Urinary bladder (tissue), 4 donors: ENCODE measurements around the gene IFI30. TPM values are rescaled to one million over a fixed set of nuclear protein-coding genes. Genes with fewer than 3 reads are reported as not detected.
"Not testable (repeated sequence)": the region's sequence is repeated elsewhere in the genome, so short reads cannot be mapped to it uniquely, and the experiment has no call there.

Source experiments
- DNase-seq: peaks from one replicate; pipeline ENCODE4 v3.0.0-alpha.2; 2015; ENCODE audit errors: extremely low spot score
- H3K27ac ChIP-seq: one replicate; pipeline ENCODE4 v1.5.1; 2013; ENCODE audit warnings: low read depth, mild to moderate bottlenecking, moderate library complexity
- H3K36me3 ChIP-seq: one replicate; pipeline ENCODE4 v1.6.1; 2013; ENCODE audit warnings: mild to moderate bottlenecking, moderate library complexity; ENCODE audit not compliant: insufficient read depth
- H3K4me1 ChIP-seq: one replicate; pipeline ENCODE4 v1.6.1; 2013; ENCODE audit warnings: mild to moderate bottlenecking, moderate library complexity; ENCODE audit not compliant: insufficient read depth
- H3K4me3 ChIP-seq: one replicate; pipeline ENCODE4 v1.5.1; 2013; ENCODE audit warnings: low read depth, low read length
- WGBS: extraction: QIAGEN DNeasy Blood & Tissue Kit; methylation state at CpG from one replicate; pipeline ENCODE4 v1.1.7; 2013; 5-methylcytosine and 5-hydroxymethylcytosine counted together
- polyA plus RNA-seq: library from polyadenylated mRNA; stranded (reverse); fragments of 200-250 nt; gene quantifications from one replicate; pipeline ENCODE4 v1.2.3, GENCODE V29; 2013
- total RNA-seq: library from RNA; depleted of rRNA; stranded (reverse); fragments of >200 nt; gene quantifications from one replicate; pipeline ENCODE4 v1.2.3, GENCODE V29; 2014
- donor health status: healthy with polysubstance abuse.
- donor health status: healthy.

IFI30 gene
- total and polyA plus RNA-seq, 2 donors, result 6.6 to 90.6 TPM

DNA sequence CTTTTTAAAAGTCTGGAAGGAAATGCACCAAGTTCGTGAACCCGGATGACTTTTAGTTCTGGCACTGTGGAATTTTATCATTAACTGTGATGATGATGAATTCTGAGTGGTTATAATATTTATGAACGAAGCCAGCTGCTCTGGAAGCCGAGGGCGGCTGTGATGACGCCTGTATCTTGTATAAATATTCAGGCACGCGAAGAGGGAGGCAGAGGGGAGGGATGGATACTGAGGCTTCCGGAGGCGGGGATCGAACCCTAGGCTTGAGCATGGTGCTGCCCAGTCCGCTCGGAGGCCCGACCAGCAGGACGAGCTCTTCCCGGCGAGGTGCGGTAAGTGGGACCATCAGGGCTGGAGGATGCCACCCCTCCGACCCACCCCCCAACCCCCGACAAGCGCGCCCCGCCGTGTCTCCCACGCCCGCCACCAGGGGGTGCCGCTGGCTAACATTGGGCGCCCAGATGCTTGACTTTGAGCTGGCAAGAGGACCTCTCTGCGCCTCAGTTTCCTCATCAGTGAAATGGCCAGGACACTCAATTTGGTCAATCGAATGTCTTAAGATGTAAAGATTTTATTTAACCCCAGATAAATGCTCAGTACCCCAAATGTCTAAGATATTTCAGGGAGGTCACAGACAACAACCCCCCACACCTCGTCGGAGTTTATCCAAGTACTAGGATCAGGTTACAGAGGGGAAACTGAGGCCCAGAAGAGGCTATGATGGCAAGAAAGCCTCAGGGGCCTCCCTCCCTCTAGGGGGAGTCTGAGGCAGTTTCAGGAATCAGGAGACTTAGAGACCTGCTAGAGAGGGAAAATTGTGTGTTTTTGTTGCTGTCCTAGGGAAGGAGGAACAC lies 34.7 kb downstream of the IFI30 start:
- DNase-seq, result no peak
- no peak overlapping the region for H3K4me3 ChIP-seq
- no peaks in the 10 kb centered on the region for H3K4me1 ChIP-seq
- no peak overlapping the region for H3K27ac ChIP-seq
- WGBS, result 11% methylated on average over 32 of the region's 32 CpGs
- no peaks in the 10 kb centered on the region for H3K36me3 ChIP-seq

GRCh38 chr19:18209912-18210311 lies 36.3 kb downstream of the IFI30 start:
- DNase-seq, H3K27ac ChIP-seq: not testable (repeated sequence)

DNA sequence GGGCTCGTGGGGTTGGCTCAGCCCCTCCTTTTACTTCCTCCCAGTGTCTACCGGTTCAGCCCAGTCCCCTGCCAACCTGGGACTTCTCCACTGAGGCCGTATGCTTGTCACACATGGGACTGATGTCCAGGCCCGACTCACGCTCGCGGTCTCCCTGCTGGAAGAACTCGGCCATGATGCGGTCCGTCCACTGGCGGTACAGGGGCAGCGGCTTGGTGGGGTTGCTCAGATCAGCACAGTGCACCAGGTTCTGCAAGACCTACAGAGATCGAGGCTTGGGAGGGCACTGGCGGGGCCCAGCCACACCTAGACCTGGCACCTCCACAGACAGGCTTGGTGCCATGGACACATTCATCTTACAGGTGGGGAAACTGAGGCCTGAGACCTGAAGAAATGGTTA lies 38.1 kb downstream of the IFI30 start:
- DNase-seq, result no peak
- Histone ChIP-seq H3K4me1 (no peaks in the 10 kb centered on the region), H3K4me3 (no peak overlapping the region), H3K27ac (no peak overlapping the region), H3K36me3 (no peaks in the 10 kb centered on the region)
- 85% methylated on average over 14 of the region's 14 CpGs for WGBS

More at GRCh38 chr19:18209912-18210311, 36.3 kb downstream of the IFI30 start:
- not testable (repeated sequence) for H3K4me3 ChIP-seq, H3K4me1 ChIP-seq, H3K36me3 ChIP-seq
- WGBS, result 85% methylated on average over 5 of the region's 5 CpGs

DNA sequence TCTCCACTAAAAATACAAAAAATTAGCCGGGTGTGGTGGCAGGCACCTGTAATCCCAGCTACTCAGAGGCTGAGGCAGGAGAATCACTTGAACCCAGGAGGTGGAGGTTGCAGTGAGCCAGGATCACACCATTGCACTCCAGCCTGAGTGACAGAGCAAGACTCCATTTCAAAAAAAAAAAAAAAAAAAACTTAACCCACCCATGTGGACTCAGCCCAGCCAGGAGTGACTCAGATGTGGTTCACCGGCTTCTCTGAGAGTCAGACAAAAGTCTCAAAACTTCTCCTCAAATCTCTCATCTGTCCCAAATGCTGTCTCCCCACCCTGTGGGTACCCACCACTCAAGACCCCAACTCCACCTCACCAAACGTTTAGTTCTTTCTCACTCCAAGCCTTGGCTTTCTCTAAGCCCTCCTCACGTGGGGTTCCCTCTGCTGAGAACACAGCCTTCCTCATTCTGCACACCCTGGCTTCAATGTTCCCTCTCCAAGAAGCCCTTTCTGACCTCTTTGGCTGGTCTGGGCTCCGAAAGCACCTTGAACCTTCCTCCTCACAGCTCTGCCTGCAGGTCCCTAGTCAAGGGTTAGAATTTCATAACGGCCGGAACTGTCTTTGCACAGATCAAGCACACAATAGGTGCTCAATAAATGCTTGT lies 41.3 kb downstream of the IFI30 start:
- Histone ChIP-seq H3K4me1 (no peaks in the 10 kb centered on the region), H3K4me3 (no peak overlapping the region), H3K36me3 (no peaks in the 10 kb centered on the region), H3K27ac (no peak overlapping the region)
- 66% methylated on average over 7 of the region's 7 CpGs for WGBS
- DNase-seq, result no peak

DNA sequence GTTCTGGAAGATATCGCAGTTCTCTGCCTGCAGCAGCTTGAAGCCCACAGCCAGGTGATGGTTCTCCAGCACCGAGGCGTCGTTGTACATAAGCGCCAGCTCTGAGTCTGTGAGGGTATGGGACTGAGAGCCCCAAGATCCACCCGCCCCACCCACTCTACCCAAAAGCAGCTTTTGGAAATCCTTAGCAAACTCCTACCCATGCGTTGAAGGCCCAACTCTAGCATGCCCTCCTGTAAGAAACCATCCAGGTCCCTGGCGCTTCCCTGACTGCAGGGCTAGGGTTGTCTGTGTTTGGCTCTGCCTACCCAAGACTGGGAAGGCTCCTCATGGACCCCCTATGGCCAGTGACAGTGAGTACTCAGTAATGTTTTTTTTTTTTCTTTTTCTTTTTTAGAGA lies 43.2 kb downstream of the IFI30 start:
- Histone ChIP-seq H3K4me3 (no peak overlapping the region), H3K36me3 (no peaks in the 10 kb centered on the region), H3K27ac (no peak overlapping the region), H3K4me1 (no peaks in the 10 kb centered on the region)
- DNase-seq, result no peak
- 94% methylated on average over 8 of the region's 8 CpGs for WGBS

- Histone ChIP-seq H3K4me1 (no peaks in the 10 kb centered on the region), H3K27ac (no peak overlapping the region), H3K4me3 (no peak overlapping the region), H3K36me3 (no peaks in the 10 kb centered on the region)
- DNase-seq, result no peak
- WGBS, result 87% methylated on average over 17 of the region's 17 CpGs
Observed at GRCh38 chr19:18218159-18218558, 44.5 kb downstream of the IFI30 start.

- no peak overlapping the region for H3K4me3 ChIP-seq
- no peak overlapping the region for H3K27ac ChIP-seq
- no peaks in the 10 kb centered on the region for H3K4me1 ChIP-seq
- H3K36me3 ChIP-seq, result no peaks in the 10 kb centered on the region
- no peak for DNase-seq
- WGBS, result 84% methylated on average over 3 of the region's 3 CpGs
Observed at GRCh38 chr19:18218600-18218999, 45.0 kb downstream of the IFI30 start.

DNA sequence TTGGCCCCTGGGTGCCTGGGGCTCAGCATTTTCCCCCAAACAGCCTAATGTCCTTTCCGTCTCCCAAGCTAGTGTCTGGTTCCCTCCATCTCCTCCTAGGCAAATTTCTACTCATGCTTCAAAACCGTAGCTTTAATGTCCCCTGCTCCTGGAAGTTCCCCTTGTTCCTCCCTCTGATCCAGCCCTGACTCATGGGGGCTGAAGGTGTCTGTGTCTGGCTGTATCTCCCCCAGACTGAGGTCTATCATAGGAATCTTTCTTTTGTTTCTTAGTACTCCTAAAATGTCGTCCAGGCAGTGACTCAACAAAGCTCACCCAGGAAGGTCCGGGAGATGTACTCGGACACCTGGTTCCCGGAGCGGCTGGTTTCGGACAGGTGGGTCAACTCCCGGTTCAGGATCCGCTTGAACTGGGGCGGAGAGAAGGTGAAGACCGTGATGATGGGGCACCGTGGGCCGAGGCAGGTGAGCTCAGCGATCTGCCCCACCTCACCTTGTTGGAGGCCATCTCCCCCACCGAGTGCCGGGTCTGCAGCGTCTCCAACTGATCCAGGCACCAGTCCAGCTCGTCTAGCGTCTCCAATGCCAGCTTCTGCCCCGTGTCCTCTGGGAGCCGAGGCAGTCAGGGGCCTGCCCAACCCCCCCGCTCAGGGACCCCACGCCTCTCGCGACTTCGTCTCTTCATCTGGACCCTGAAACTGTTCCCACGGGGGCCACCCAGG lies 46.5 kb downstream of the IFI30 start:
- no peak overlapping the region for H3K27ac ChIP-seq
- WGBS, result 61% methylated on average over 28 of the region's 28 CpGs

GRCh38 chr19:18220632-18221275 lies 47.1 kb downstream of the IFI30 start:
- no peaks in the 10 kb centered on the region for H3K36me3 ChIP-seq
- no peaks in the 10 kb centered on the region for H3K4me1 ChIP-seq
- WGBS, result 7% methylated on average over 33 of the region's 33 CpGs
- no peak overlapping the region for H3K4me3 ChIP-seq
- no peak for DNase-seq
- H3K27ac ChIP-seq, result no peak overlapping the region

More for the DNA sequence above, 46.5 kb downstream of the IFI30 start:
- no peaks in the 10 kb centered on the region for H3K36me3 ChIP-seq
- no peak overlapping the region for H3K4me3 ChIP-seq
- DNase-seq, result no peak
- H3K4me1 ChIP-seq, result no peaks in the 10 kb centered on the region

GRCh38 chr19:18221815-18222725 lies 48.5 kb downstream of the IFI30 start:
- H3K27ac ChIP-seq, result no peak overlapping the region
- 85% methylated on average over 25 of the region's 25 CpGs for WGBS
- no peaks in the 10 kb centered on the region for H3K36me3 ChIP-seq
- H3K4me1 ChIP-seq, result no peaks in the 10 kb centered on the region
- no peak overlapping the region for H3K4me3 ChIP-seq
- DNase-seq, result no peak

DNA sequence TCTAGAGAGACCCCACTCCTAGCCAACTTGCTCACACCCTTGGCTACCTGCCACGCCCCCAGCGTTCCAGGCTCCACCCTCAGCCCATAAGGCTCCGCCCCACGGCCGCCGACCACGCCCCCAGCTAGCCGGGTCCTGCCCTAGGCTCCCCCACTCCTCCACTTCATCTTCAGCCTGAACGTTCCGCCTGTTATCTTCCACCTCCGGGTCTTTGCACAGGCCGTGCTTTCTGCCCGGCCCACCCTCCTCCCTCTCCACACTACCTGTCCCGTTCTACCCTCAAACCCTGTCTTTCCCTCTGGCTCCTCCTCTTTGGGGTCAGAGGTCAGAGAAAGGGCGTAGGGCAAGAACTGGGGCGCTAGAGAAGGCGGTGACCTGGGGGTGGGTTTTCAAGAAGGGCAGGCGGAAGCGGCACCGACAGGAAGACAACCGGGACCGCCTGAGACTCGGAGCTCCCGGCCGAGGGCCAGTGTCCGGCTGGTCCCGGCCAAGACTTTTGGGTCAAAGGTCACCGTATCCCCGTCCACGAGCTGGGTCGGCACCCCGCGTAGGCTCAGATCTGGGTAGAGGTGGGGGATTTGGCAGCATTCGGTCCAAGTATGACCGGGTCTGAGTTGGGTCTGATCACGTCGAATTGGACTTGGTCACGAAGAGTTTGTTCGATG lies 50.4 kb downstream of the IFI30 start:
- Histone ChIP-seq H3K4me3 (no peak overlapping the region), H3K27ac (no peak overlapping the region), H3K4me1 (no peaks in the 10 kb centered on the region), H3K36me3 (no peaks in the 10 kb centered on the region)
- no peak for DNase-seq
- 6% methylated on average over 39 of the region's 39 CpGs for WGBS
